SK-N-SH (cell line): ENCODE data around the gene RFC4. TPM values are rescaled to one million over a fixed set of nuclear protein-coding genes. Genes with fewer than 3 reads are reported as not detected.

Source experiments
- CTCF ChIA-PET: fragments of 300-600, 350-600 bp; formaldehyde crosslinking; extraction: SDS; loops from one replicate; lab custom pipeline; 2021; lab: Yijun Ruan, JAX
- POLR2A ChIA-PET: fragments of 350-600 bp; sonication (Branson Sonifier 250); formaldehyde crosslinking; extraction: SDS; loops from one replicate; lab custom pipeline; 2020; ENCODE audit warnings: antibody characterized with exemption, inconsistent platforms; lab: Yijun Ruan, JAX
- DNase-seq: peaks from one replicate; pipeline ENCODE4 v3.0.0; 2012
- H2AFZ ChIP-seq: fragments of 200-600 bp; sonication (generic); 2 replicates; pipeline ENCODE4 v1.8.1; 2016; ENCODE audit warnings: antibody characterized with exemption, mild to moderate bottlenecking, low read depth
- H3F3A ChIP-seq: fragments of 200-600 bp; sonication (generic); replicated peaks from 2 replicates; pipeline ENCODE3; 2016; ENCODE audit warnings: antibody characterized with exemption, mild to moderate bottlenecking; ENCODE audit not compliant: insufficient read depth
- H3K27ac ChIP-seq, 2 experiments: fragments of 200-500 bp in 1 of 2; fragments of 200-600 bp in 1 of 2; sonication (Bioruptor generic) in 1 of 2; sonication (generic), shearing (Covaris generic) in 1 of 2; 2 replicates each; pipeline versions ENCODE4 v1.5.1 to v1.6.1; 2014 to 2016; ENCODE audit warnings: low read depth in 2 of 2, inconsistent platforms in 1 of 2, low read length in 1 of 2, mild to moderate bottlenecking in 1 of 2, mixed read lengths in 1 of 2
- H3K27me3 ChIP-seq: fragments of 200-600 bp; sonication (generic), shearing (Covaris generic); 2 replicates; pipeline ENCODE4 v1.6.1; 2016; ENCODE audit warnings: mixed run types; ENCODE audit not compliant: insufficient read depth
- H3K36me3 ChIP-seq, 2 experiments: fragments of 200-500 bp in 1 of 2; fragments of 200-600 bp in 1 of 2; sonication (Bioruptor generic) in 1 of 2; sonication (generic) in 1 of 2; replicated peaks in 1 of 2; 2 replicates each; pipeline versions ENCODE3 to v1.5.1; 2014 to 2016; ENCODE audit warnings: low read length in 1 of 2, mild to moderate bottlenecking in 1 of 2; ENCODE audit not compliant: insufficient read depth in 2 of 2, control insufficient read depth in 1 of 2
- H3K4me1 ChIP-seq, 2 experiments: fragments of 200-500 bp in 1 of 2; fragments of 200-600 bp in 1 of 2; sonication (Bioruptor generic) in 1 of 2; sonication (generic), shearing (Covaris generic) in 1 of 2; 2 replicates each; pipeline versions ENCODE4 v1.5.1 to v1.6.1; 2014 to 2016; ENCODE audit warnings: low read depth in 1 of 2, low read length in 1 of 2, mixed run types in 1 of 2; ENCODE audit not compliant: insufficient read depth in 2 of 2, control insufficient read depth in 1 of 2
- H3K4me2 ChIP-seq: fragments of 200-600 bp; sonication (generic), shearing (Covaris generic); 2 replicates; pipeline ENCODE4 v1.6.1; 2017; ENCODE audit warnings: mixed run types
- H3K4me3 ChIP-seq, 2 experiments: fragments of 200-500 bp in 1 of 2; fragments of 200-600 bp in 1 of 2; sonication (Bioruptor generic) in 1 of 2; sonication (generic), shearing (Covaris generic) in 1 of 2; 2 replicates each; pipeline versions ENCODE4 v1.5.1 to v1.8.1; 2014 to 2016; ENCODE audit warnings: low read depth in 2 of 2, inconsistent platforms in 1 of 2, low read length in 1 of 2, mild to moderate bottlenecking in 1 of 2, mixed read lengths in 1 of 2, moderate library complexity in 1 of 2
- H3K79me2 ChIP-seq: fragments of 200-600 bp; sonication (generic); 2 replicates; pipeline ENCODE4 v1.8.1; 2017; ENCODE audit warnings: mild to moderate bottlenecking; ENCODE audit not compliant: insufficient read depth
- H3K9ac ChIP-seq: fragments of 200-600 bp; sonication (generic); 2 replicates; pipeline ENCODE4 v1.6.1; 2017; ENCODE audit warnings: mixed run types
- H3K9me2 ChIP-seq: fragments of 200-600 bp; sonication (generic); 2 replicates; pipeline ENCODE4 v1.6.1; 2017; ENCODE audit warnings: mixed run types
- H3K9me3 ChIP-seq: fragments of 200-600 bp; sonication (generic); 2 replicates; pipeline ENCODE4 v1.6.1; 2017; ENCODE audit warnings: mixed run types, mild to moderate bottlenecking, moderate library complexity
- H4K20me1 ChIP-seq: fragments of 200-600 bp; sonication (generic); 2 replicates; pipeline ENCODE4 v1.6.1; 2017; ENCODE audit warnings: mild to moderate bottlenecking, mixed run types; ENCODE audit not compliant: insufficient read depth
- CHD2 ChIP-seq: fragments of 150-350 bp; IDR thresholded peaks from 2 replicates; pipeline ENCODE4 v1.6.1; 2018; ENCODE audit warnings: low read length; ENCODE audit not compliant: partially characterized antibody
- FOSL2 ChIP-seq: IDR thresholded peaks from 2 replicates; pipeline ENCODE4 v1.4.0; 2012; ENCODE audit warnings: low read depth, mild to moderate bottlenecking, moderate library complexity, borderline replicate concordance
- FOXM1 ChIP-seq: IDR thresholded peaks from 2 replicates; pipeline ENCODE4 v1.4.0; 2012; ENCODE audit warnings: low read depth, mild to moderate bottlenecking
- GABPA ChIP-seq: IDR thresholded peaks from 2 replicates; pipeline ENCODE4 v1.4.0; 2012; ENCODE audit warnings: low read depth, mild to moderate bottlenecking
- RAD21 ChIP-seq: IDR thresholded peaks from 2 replicates; pipeline ENCODE4 v1.6.1; 2012; ENCODE audit warnings: mild to moderate bottlenecking, low read length
- RCOR1 ChIP-seq: fragments of 150-350 bp; IDR thresholded peaks from 2 replicates; pipeline ENCODE4 v1.6.1; 2017; ENCODE audit warnings: antibody characterized with exemption, low read length
- RXRA ChIP-seq: IDR thresholded peaks from 2 replicates; pipeline ENCODE4 v1.4.0; 2012; ENCODE audit warnings: low read depth, mild to moderate bottlenecking, borderline replicate concordance
- SIN3A ChIP-seq: IDR thresholded peaks from 2 replicates; pipeline ENCODE4 v1.6.1; 2012; ENCODE audit warnings: low read depth, mild to moderate bottlenecking, low read length, moderate library complexity, borderline replicate concordance
- TEAD4 ChIP-seq: IDR thresholded peaks from 2 replicates; pipeline ENCODE4 v1.4.0; 2012; ENCODE audit warnings: mild to moderate bottlenecking, borderline replicate concordance; ENCODE audit not compliant: insufficient read depth
- WGBS: methylation state at CpG from one replicate; pipeline ENCODE4 v1.1.6; 2017; ENCODE audit warnings: low lambda C conversion rate; 5-methylcytosine and 5-hydroxymethylcytosine counted together
- polyA plus RNA-seq, 3 experiments: library from polyadenylated mRNA; depleted of rRNA; stranded (reverse); fragments of >200 nt; gene quantifications; 2 replicates each; pipeline ENCODE4 v1.2.3, GENCODE V29; 2012
- TF ChIP-seq, protein P1 (sequence below): IDR thresholded peaks from 2 replicates; pipeline ENCODE4 v1.4.0; 2012; ENCODE audit warnings: low read depth, borderline replicate concordance
- TF ChIP-seq, protein P2 (sequence below): fragments of 150-350 bp; IDR thresholded peaks from 2 replicates; pipeline ENCODE4 v1.6.1; 2016; ENCODE audit warnings: mild to moderate bottlenecking, low read depth, low read length
- TF ChIP-seq, protein P3 (sequence below): IDR thresholded peaks from 2 replicates; pipeline ENCODE4 v1.6.1; 2012; ENCODE audit warnings: mild to moderate bottlenecking, low read depth, low read length, moderate library complexity

RFC4 gene
- polyA plus RNA-seq, 1 of the 3 experiments (the other 2 are of a cell fraction): 13.1 TPM

DNA sequence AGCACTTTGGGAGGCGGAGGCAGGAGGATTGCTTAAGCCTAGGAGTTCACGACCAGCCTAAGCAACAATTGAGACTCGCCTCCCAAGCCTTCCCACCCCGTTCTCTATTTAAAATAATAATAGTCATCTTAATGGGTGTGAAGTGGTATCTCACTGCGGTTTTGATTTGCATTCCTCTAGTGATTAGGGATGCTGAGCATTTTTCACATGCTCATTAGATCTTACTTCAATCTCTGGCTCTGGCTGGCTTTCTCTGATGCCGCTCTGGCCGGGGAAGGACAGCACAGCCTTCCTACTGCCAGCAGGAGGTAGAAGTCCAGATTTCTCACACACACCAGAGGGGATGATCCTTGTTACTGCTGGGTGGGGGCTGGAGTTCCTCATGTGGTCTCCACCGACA, 30.3 kb downstream of the RFC4 start:
- no peak overlapping the region for H2AFZ ChIP-seq
- no peaks in the 10 kb centered on the region for H4K20me1 ChIP-seq
- no peak overlapping the region for H3K4me2 ChIP-seq
- no peak for DNase-seq
- no peak overlapping the region for H3K27ac ChIP-seq
- ChIA-PET POLR2A (no interaction called here), CTCF (interaction anchor here (1.3 kb wide), 1 partner anchor 161 kb away, joined by 3 read pairs; no protein-coding TSS in a partner anchor)
- no peaks in the 10 kb centered on the region for H3K4me1 ChIP-seq
- H3K36me3 ChIP-seq: no peaks in the 10 kb centered on the region
- no peaks in the 10 kb centered on the region for H3K9me2 ChIP-seq
- 90% methylated on average over 6 of the region's 8 CpGs for WGBS
- no peaks in the 10 kb centered on the region for H3K9me3 ChIP-seq
- no peaks in the 10 kb centered on the region for H3K79me2 ChIP-seq
- peaks cover 6% of the 10 kb centered on the region; the same call in 1 of the 2 replicates for H3K27me3 ChIP-seq
- no peak overlapping the region for H3K4me3 ChIP-seq
- no peak overlapping the region for H3K9ac ChIP-seq
- H3F3A ChIP-seq: no peaks in the 10 kb centered on the region
- no peak for TF ChIP-seq TEAD4
- TF ChIP-seq RXRA: no peak
- no peak for TF ChIP-seq CHD2
- TF ChIP-seq, protein P1, sequence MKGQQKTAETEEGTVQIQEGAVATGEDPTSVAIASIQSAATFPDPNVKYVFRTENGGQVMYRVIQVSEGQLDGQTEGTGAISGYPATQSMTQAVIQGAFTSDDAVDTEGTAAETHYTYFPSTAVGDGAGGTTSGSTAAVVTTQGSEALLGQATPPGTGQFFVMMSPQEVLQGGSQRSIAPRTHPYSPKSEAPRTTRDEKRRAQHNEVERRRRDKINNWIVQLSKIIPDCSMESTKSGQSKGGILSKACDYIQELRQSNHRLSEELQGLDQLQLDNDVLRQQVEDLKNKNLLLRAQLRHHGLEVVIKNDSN: no peak
- no peak for TF ChIP-seq RCOR1
- no peak for TF ChIP-seq RAD21
- TF ChIP-seq FOXM1: no peak
- TF ChIP-seq SIN3A: no peak
- no peak for TF ChIP-seq FOSL2
- no peak for TF ChIP-seq GABPA
- TF ChIP-seq, protein P2, sequence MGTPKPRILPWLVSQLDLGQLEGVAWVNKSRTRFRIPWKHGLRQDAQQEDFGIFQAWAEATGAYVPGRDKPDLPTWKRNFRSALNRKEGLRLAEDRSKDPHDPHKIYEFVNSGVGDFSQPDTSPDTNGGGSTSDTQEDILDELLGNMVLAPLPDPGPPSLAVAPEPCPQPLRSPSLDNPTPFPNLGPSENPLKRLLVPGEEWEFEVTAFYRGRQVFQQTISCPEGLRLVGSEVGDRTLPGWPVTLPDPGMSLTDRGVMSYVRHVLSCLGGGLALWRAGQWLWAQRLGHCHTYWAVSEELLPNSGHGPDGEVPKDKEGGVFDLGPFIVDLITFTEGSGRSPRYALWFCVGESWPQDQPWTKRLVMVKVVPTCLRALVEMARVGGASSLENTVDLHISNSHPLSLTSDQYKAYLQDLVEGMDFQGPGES: no peak
- TF ChIP-seq, protein P3, sequence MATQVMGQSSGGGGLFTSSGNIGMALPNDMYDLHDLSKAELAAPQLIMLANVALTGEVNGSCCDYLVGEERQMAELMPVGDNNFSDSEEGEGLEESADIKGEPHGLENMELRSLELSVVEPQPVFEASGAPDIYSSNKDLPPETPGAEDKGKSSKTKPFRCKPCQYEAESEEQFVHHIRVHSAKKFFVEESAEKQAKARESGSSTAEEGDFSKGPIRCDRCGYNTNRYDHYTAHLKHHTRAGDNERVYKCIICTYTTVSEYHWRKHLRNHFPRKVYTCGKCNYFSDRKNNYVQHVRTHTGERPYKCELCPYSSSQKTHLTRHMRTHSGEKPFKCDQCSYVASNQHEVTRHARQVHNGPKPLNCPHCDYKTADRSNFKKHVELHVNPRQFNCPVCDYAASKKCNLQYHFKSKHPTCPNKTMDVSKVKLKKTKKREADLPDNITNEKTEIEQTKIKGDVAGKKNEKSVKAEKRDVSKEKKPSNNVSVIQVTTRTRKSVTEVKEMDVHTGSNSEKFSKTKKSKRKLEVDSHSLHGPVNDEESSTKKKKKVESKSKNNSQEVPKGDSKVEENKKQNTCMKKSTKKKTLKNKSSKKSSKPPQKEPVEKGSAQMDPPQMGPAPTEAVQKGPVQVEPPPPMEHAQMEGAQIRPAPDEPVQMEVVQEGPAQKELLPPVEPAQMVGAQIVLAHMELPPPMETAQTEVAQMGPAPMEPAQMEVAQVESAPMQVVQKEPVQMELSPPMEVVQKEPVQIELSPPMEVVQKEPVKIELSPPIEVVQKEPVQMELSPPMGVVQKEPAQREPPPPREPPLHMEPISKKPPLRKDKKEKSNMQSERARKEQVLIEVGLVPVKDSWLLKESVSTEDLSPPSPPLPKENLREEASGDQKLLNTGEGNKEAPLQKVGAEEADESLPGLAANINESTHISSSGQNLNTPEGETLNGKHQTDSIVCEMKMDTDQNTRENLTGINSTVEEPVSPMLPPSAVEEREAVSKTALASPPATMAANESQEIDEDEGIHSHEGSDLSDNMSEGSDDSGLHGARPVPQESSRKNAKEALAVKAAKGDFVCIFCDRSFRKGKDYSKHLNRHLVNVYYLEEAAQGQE: no peak
